PC-9 (cell line): Measurements from ENCODE around the gene TULP4. TPM values are rescaled to one million over a fixed set of nuclear protein-coding genes. Genes with fewer than 3 reads are reported as not detected.
"Not testable (repeated sequence)": the region's sequence is repeated elsewhere in the genome, so short reads cannot be mapped to it uniquely, and the experiment has no call there.

Experiments
- BruUV-seq: library from RNA; stranded (reverse); fragments of 400-500 nt; replicated peaks from 2 replicates; lab custom pipeline; 2021; lab: Mats Ljungman, UMichigan
- CTCF ChIA-PET: fragments of 300-600 bp; sonication (Branson Sonifier 250); formaldehyde crosslinking; loops from one replicate; lab custom pipeline; 2022; ENCODE audit warnings: antibody characterized with exemption; lab: Charles Lee
- POLR2A ChIA-PET: fragments of 300-600 bp; sonication (Branson Sonifier 250); formaldehyde crosslinking; loops from one replicate; lab custom pipeline; 2022; ENCODE audit warnings: antibody characterized with exemption; ENCODE audit not compliant: unreplicated experiment; lab: Charles Lee
- DNase-seq, 2 experiments: peaks; one replicate each; pipeline versions ENCODE4 v3.0.0 to v3.0.0-alpha.2; 2015 to 2022; ENCODE audit warnings: mixed read lengths in 1 of 2
- H2AFZ ChIP-seq: fragments of 200-600 bp; sonication (generic); 2 replicates; pipeline ENCODE4 v1.8.1; 2017; ENCODE audit warnings: antibody characterized with exemption
- H3F3A ChIP-seq: fragments of 200-600 bp; sonication (generic); 2 replicates; pipeline ENCODE4 v1.8.1; 2017; ENCODE audit warnings: antibody characterized with exemption, mild to moderate bottlenecking, low read depth; ENCODE audit not compliant: insufficient read depth
- H3K27ac ChIP-seq: fragments of 200-600 bp; sonication (generic); 2 replicates; pipeline ENCODE4 v1.6.1; 2016; ENCODE audit warnings: mixed run types
- H3K27me3 ChIP-seq: fragments of 200-600 bp; sonication (generic); 2 replicates; pipeline ENCODE4 v1.6.1; 2016; ENCODE audit warnings: low read depth, mixed run types; ENCODE audit not compliant: insufficient read depth
- H3K36me3 ChIP-seq: fragments of 200-600 bp; sonication (generic); 2 replicates; pipeline ENCODE4 v1.6.1; 2016; ENCODE audit warnings: low read depth, mixed run types
- H3K4me1 ChIP-seq: fragments of 200-600 bp; sonication (generic); replicated peaks from 2 replicates; pipeline ENCODE4 v1.6.1; 2016; ENCODE audit warnings: mixed run types; ENCODE audit not compliant: insufficient read depth
- H3K4me2 ChIP-seq: fragments of 200-600 bp; sonication (generic); 2 replicates; pipeline ENCODE4 v1.6.1; 2017; ENCODE audit warnings: mixed run types
- H3K4me3 ChIP-seq: fragments of 200-600 bp; sonication (generic); 2 replicates; pipeline ENCODE4 v1.6.1; 2016; ENCODE audit warnings: mixed run types
- H3K79me2 ChIP-seq: fragments of 200-600 bp; sonication (generic); 2 replicates; pipeline ENCODE4 v1.6.1; 2017; ENCODE audit warnings: low read depth, mixed run types
- H3K9me2 ChIP-seq: fragments of 200-600 bp; sonication (generic); 2 replicates; pipeline ENCODE4 v1.8.1; 2017; ENCODE audit warnings: mild to moderate bottlenecking; ENCODE audit not compliant: insufficient read depth
- H3K9me3 ChIP-seq: fragments of 200-600 bp; sonication (generic); 2 replicates; pipeline ENCODE4 v1.8.1; 2016; ENCODE audit warnings: low read depth; ENCODE audit not compliant: insufficient read depth
- H4K20me1 ChIP-seq: fragments of 200-600 bp; sonication (generic); 2 replicates; pipeline ENCODE4 v1.8.1; 2017; ENCODE audit not compliant: insufficient read depth
- EZH2 ChIP-seq: fragments of 200-600 bp; sonication (generic); IDR thresholded peaks from 2 replicates; pipeline ENCODE4 v1.8.0; 2017; ENCODE audit warnings: antibody characterized with exemption, low read depth
- intact Hi-C: fragments of 100-400 bp; cut with micrococcal nuclease; formaldehyde crosslinking; loops from one replicate; pipeline ENCODE4 v1.10.0; 2022; ENCODE audit not compliant: unreplicated experiment
- total RNA-seq: library from RNA; stranded (reverse); gene quantifications from 2 replicates; pipeline ENCODE4 v1.2.3, GENCODE V29; 2021
- TF ChIP-seq, protein P1 (sequence below): fragments of 200-600 bp; sonication (generic); conservative IDR thresholded peaks from 2 replicates; pipeline ENCODE4 v1.6.1; 2017; ENCODE audit warnings: mixed run types, antibody characterized with exemption, mild to moderate bottlenecking, moderate library complexity

Gene TULP4
- total RNA-seq, 1 experiment from 2014 or later = 34.0 TPM

DNA sequence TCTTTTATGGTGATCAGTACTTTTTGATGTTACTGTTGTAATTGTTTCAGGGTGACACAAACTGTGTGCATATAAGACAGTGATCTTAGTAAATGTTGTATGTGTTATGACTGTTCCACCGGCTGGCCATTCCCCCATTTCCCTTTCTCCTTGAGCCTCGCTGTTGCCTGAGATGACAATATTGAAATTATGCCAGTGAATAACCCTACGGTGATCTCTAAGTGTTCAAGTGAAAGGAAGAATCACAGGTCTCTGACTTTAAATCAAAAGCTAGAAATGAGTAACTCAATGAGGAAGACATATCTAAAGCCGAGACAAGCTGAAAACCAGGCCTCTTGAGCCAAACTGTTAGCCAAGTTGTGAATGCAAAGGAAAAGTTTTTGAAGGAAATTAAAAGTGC lies 32.3 kb downstream of the TULP4 start:
- no peak overlapping the region for H3K4me3 ChIP-seq
- H3K9me3 ChIP-seq = 0 out of 2 replicates have a peak, but pooled peaks cover 3% of the 10 kb centered on the region
- no TSS peak for BruUV-seq
- H3K4me2 ChIP-seq = no peak overlapping the region
- H3K9me2 ChIP-seq = no peaks in the 10 kb centered on the region
- CTCF ChIA-PET = no interaction called here
- intact Hi-C loops = no loop called here
- H3K27ac ChIP-seq = no peak overlapping the region
- no peaks in the 10 kb centered on the region for H4K20me1 ChIP-seq
- H2AFZ ChIP-seq = no peak overlapping the region
- H3K4me1 ChIP-seq = no peaks in the 10 kb centered on the region
- no peaks in the 10 kb centered on the region; the same call in 1 of the 2 replicates for H3K36me3 ChIP-seq
- H3F3A ChIP-seq = no peaks in the 10 kb centered on the region
- DNase-seq = no peak
- H3K79me2 ChIP-seq = peaks cover 10% of the 10 kb centered on the region
- H3K27me3 ChIP-seq = no peaks in the 10 kb centered on the region
- POLR2A ChIA-PET = no interaction called here
- TF ChIP-seq, protein P1, sequence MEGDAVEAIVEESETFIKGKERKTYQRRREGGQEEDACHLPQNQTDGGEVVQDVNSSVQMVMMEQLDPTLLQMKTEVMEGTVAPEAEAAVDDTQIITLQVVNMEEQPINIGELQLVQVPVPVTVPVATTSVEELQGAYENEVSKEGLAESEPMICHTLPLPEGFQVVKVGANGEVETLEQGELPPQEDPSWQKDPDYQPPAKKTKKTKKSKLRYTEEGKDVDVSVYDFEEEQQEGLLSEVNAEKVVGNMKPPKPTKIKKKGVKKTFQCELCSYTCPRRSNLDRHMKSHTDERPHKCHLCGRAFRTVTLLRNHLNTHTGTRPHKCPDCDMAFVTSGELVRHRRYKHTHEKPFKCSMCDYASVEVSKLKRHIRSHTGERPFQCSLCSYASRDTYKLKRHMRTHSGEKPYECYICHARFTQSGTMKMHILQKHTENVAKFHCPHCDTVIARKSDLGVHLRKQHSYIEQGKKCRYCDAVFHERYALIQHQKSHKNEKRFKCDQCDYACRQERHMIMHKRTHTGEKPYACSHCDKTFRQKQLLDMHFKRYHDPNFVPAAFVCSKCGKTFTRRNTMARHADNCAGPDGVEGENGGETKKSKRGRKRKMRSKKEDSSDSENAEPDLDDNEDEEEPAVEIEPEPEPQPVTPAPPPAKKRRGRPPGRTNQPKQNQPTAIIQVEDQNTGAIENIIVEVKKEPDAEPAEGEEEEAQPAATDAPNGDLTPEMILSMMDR = no peak
- no peak for TF ChIP-seq EZH2

DNA sequence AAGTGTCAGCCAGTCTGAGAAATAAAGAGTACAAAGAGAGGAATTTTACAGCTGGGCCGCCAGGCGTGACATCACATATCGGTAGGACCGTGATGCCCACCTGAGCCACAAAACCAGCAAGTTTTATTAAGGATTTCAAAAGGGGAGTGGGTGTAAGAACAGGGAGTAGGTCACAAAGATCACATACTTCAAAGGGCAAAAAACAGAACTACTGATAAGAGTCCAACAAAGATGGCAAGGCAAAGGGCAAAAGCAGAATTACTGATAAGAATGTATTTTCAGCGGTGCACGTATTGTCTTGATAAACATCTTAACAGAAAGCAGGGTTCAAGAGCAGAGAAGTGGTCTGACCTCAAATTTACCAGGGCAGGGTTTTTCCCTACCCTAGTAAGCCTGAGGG lies 33.2 kb downstream of the TULP4 start:
- CTCF ChIA-PET, BruUV-seq, H4K20me1 ChIP-seq: not testable (repeated sequence)

DNA sequence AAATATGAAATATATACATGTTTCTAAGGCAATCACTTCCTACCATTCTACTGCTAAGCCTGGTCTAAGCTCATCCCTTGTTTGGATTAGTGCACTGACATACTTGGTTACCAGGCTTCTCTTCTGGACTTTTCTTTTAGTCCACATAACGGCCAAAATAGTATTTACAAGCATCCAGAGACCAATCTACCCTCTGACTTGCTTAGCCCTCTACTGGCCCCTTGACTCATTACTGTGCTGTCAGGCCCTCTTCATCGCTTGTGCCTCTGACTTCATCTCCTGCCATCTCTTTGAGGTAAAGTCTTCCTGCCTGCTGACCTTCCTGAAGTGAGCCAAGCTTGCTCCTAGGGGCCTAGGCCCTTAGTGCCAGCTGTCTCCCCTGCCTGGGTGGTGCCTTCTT lies 35.1 kb downstream of the TULP4 start:
- no peaks in the 10 kb centered on the region for H3K4me1 ChIP-seq
- H2AFZ ChIP-seq = no peak overlapping the region
- H3F3A ChIP-seq = no peaks in the 10 kb centered on the region
- no peaks in the 10 kb centered on the region for H4K20me1 ChIP-seq
- H3K9me2 ChIP-seq = no peaks in the 10 kb centered on the region
- H3K4me3 ChIP-seq = no peak overlapping the region
- H3K9me3 ChIP-seq = 0 out of 2 replicates have a peak, but pooled peaks cover 3% of the 10 kb centered on the region
- ChIA-PET POLR2A (no interaction called here), CTCF (no interaction called here)
- TF ChIP-seq, protein P1 = no peak
- TF ChIP-seq EZH2 = no peak
- intact Hi-C loops = no loop called here
- H3K79me2 ChIP-seq = peaks cover 2% of the 10 kb centered on the region; the same call in 1 of the 2 replicates
- no peaks in the 10 kb centered on the region for H3K27me3 ChIP-seq
- no peaks in the 10 kb centered on the region for H3K36me3 ChIP-seq
- DNase-seq = no peak
- no peak overlapping the region for H3K4me2 ChIP-seq
- H3K27ac ChIP-seq = no peak overlapping the region
- BruUV-seq = no TSS peak

More for the DNA sequence above, 33.2 kb downstream of the TULP4 start:
- H3K27me3 ChIP-seq, H3K79me2 ChIP-seq, H3K4me2 ChIP-seq, H3K9me3 ChIP-seq, H3K27ac ChIP-seq, H2AFZ ChIP-seq, H3K9me2 ChIP-seq, intact Hi-C loops, H3K4me3 ChIP-seq, H3F3A ChIP-seq, DNase-seq, H3K36me3 ChIP-seq, POLR2A ChIA-PET, H3K4me1 ChIP-seq: not testable (repeated sequence)

DNA sequence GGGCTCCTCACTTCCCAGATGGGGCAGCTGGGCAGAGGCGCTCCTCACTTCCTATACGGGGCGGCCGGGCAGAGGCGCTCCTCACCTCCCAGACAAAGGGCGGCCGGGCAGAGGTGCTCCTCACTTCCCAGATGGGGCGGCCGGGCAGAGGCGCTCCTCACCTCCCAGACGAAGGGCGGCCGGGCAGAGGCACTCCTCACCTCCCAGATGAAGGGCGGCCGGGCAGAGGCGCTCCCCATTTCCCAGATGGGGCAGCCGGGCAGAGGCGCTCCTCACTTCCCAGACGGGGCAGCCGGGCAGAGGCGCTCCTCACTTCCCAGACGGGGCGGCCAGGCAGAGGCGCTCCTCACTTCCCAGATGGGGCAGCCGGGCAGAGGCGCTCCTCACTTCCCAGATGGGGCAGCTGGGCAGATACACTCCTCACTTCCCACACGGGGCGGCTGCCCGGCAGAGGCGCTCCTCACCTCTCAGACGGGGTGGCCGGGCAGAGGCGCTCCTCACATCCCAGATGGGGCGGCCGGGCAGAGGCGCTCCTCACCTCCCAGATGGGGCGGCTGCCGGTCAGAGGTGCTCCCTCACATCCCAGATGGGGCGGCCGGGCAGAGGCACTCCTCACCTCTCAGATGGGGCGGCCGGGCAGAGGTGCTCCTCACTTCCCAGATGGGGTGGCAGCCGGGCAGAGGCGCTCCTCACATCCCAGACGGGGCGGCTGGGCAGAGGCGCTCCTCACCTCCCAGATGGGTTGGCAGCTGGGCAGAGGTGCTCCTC lies 36.7 kb downstream of the TULP4 start:
- H3K9me3 ChIP-seq, H3F3A ChIP-seq, BruUV-seq, H3K9me2 ChIP-seq, H3K36me3 ChIP-seq, H3K4me1 ChIP-seq, POLR2A ChIA-PET, H2AFZ ChIP-seq, DNase-seq, intact Hi-C loops, CTCF ChIA-PET, H3K4me3 ChIP-seq, H4K20me1 ChIP-seq, H3K79me2 ChIP-seq, H3K27ac ChIP-seq, H3K27me3 ChIP-seq, H3K4me2 ChIP-seq: not testable (repeated sequence)

DNA sequence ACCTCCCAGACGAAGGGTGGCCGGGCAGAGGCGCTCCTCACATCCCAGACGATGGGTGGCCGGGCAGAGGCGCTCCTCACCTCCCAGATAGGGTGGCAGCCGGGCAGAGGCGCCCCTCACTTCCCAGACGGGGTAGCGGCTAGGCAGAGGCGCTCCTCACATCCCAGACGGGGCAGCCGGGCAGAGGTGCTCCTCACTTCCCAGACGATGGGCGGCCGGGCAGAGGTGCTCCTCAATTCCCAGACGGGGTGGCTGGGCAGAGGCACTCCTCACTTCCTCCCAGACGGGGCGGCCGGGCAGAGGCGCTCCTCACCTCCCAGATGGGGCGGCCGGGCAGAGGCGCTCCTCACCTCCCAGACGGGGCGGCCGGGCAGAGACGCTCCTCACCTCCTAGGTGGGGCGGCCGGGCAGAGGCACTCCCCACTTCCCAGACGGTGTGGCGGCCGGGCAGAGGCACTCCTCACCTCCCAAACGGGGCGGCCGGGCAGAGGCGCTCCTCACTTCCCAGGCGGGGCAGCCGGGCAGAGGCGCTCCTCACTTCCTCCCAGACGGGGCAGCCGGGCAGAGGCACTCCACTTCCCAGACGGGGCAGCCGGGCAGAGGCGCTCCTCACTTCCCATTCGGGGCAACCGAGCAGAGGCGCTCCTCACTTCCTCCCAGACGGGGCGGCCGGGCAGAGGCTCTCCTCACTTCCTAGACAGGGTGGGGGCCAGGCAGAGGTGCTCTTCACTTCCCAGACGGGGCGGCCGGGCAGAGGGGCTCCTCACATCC lies 37.4 kb downstream of the TULP4 start:
- not testable (repeated sequence) for H3K79me2 ChIP-seq, H2AFZ ChIP-seq, H3K9me2 ChIP-seq

More for the DNA sequence above, 37.4 kb downstream of the TULP4 start:
- H3K9me3 ChIP-seq, H3K4me2 ChIP-seq, H3K27me3 ChIP-seq, CTCF ChIA-PET, H3K36me3 ChIP-seq, H3K27ac ChIP-seq, H3F3A ChIP-seq, H4K20me1 ChIP-seq, BruUV-seq, intact Hi-C loops, DNase-seq, H3K4me3 ChIP-seq, POLR2A ChIA-PET, H3K4me1 ChIP-seq: not testable (repeated sequence)
